HepG2 (cell line): ENCODE measurements around the gene GALNT1. TPM values are rescaled to one million over a fixed set of nuclear protein-coding genes. Genes with fewer than 3 reads are reported as not detected.

ENCODE experiments used
- AHR ChIP-seq: IDR thresholded peaks from 2 replicates; pipeline ENCODE4 v1.6.1; 2018; ENCODE audit warnings: missing genetic modification reagents, missing compliant biosample characterization
- ELK4 ChIP-seq: sonication (generic); formaldehyde crosslinking; IDR thresholded peaks from 2 replicates; pipeline ENCODE4 v1.9.0; 2021; ENCODE audit warnings: missing genetic modification reagents, borderline replicate concordance
- EZH2 ChIP-seq: conservative IDR thresholded peaks from 2 replicates; pipeline ENCODE4 v1.6.1; 2012; ENCODE audit warnings: mild to moderate bottlenecking, low read depth, low read length, moderate library complexity
- FOSL2 ChIP-seq: sonication (generic); formaldehyde crosslinking; IDR thresholded peaks from 2 replicates; pipeline ENCODE4 v1.4.0; 2020; ENCODE audit warnings: missing genetic modification reagents
- FOXK2 ChIP-seq: fragments of 450-650 bp; IDR thresholded peaks from 2 replicates; pipeline ENCODE4 v1.6.1; 2016
- HMGXB3 ChIP-seq: sonication (generic); formaldehyde crosslinking; IDR thresholded peaks from 2 replicates; pipeline ENCODE4 v1.4.0; 2020; ENCODE audit warnings: missing genetic modification reagents, borderline replicate concordance
- HNRNPUL1 ChIP-seq: fragments of 200-400 bp; formaldehyde crosslinking; IDR thresholded peaks from 2 replicates; pipeline ENCODE4 v1.6.1; 2017; ENCODE audit warnings: low read depth, mild to moderate bottlenecking, low read length, moderate library complexity
- MTF2 ChIP-seq: sonication (generic); formaldehyde crosslinking; IDR thresholded peaks from 2 replicates; pipeline ENCODE4 v1.5.0; 2020; ENCODE audit warnings: missing genetic modification reagents, borderline replicate concordance
- NCOA1 ChIP-seq: sonication (generic); formaldehyde crosslinking; IDR thresholded peaks from 2 replicates; pipeline ENCODE4 v1.9.0; 2021; ENCODE audit warnings: missing genetic modification reagents
- PAX8 ChIP-seq: sonication (generic); formaldehyde crosslinking; IDR thresholded peaks from 2 replicates; pipeline ENCODE4 v1.8.0; 2022; ENCODE audit warnings: mild to moderate bottlenecking, missing genetic modification reagents, borderline replicate concordance
- PPARG ChIP-seq: conservative IDR thresholded peaks from 2 replicates; pipeline ENCODE4 v1.6.1; 2016; ENCODE audit warnings: missing biosample characterization, missing genetic modification reagents
- SOX13 ChIP-seq, 3 experiments: fragments of 450-650 bp in 1 of 3; sonication (generic) in 1 of 3; formaldehyde crosslinking in 1 of 3; IDR thresholded peaks in 2 of 3; conservative IDR thresholded peaks in 1 of 3; 2 replicates each; pipeline versions ENCODE4 v1.5.0 to v1.6.1; 2016 to 2020; ENCODE audit warnings: antibody characterized with exemption in 1 of 3, mild to moderate bottlenecking in 1 of 3, missing compliant biosample characterization in 1 of 3, missing genetic modification reagents in 1 of 3, moderate library complexity in 1 of 3
- ZNF441 ChIP-seq: sonication (generic); formaldehyde crosslinking; IDR thresholded peaks from 2 replicates; pipeline ENCODE4 v1.7.0; 2021; ENCODE audit warnings: missing genetic modification reagents, borderline replicate concordance
- ZNF556 ChIP-seq: sonication (generic); formaldehyde crosslinking; IDR thresholded peaks from 2 replicates; pipeline ENCODE4 v1.4.0; 2020; ENCODE audit warnings: mild to moderate bottlenecking, missing genetic modification reagents, borderline replicate concordance
- ZNF652 ChIP-seq: IDR thresholded peaks from 2 replicates; pipeline ENCODE4 v1.6.1; 2016; ENCODE audit warnings: low read depth, borderline replicate concordance
- ZNF687 ChIP-seq: sonication (generic); formaldehyde crosslinking; IDR thresholded peaks from 2 replicates; pipeline ENCODE4 v1.5.1; 2020; ENCODE audit warnings: mild to moderate bottlenecking, missing genetic modification reagents, moderate library complexity
- ZNF703 ChIP-seq: sonication (generic); formaldehyde crosslinking; IDR thresholded peaks from 2 replicates; pipeline ENCODE4 v1.5.1; 2020; ENCODE audit warnings: missing genetic modification reagents, mild to moderate bottlenecking, moderate library complexity, borderline replicate concordance
- ZNF768 ChIP-seq: sonication (generic); formaldehyde crosslinking; IDR thresholded peaks from 2 replicates; pipeline ENCODE4 v1.4.0; 2020; ENCODE audit warnings: missing genetic modification reagents
- ZNF878 ChIP-seq: sonication (generic); formaldehyde crosslinking; IDR thresholded peaks from 2 replicates; pipeline ENCODE4 v1.8.1; 2023; ENCODE audit warnings: mild to moderate bottlenecking, missing genetic modification reagents, moderate library complexity
- ZSCAN20 ChIP-seq: sonication (generic); formaldehyde crosslinking; IDR thresholded peaks from 2 replicates; pipeline ENCODE4 v1.4.0; 2020; ENCODE audit warnings: missing genetic modification reagents, mild to moderate bottlenecking, borderline replicate concordance
- polyA plus RNA-seq, 8 experiments: library from polyadenylated mRNA; depleted of rRNA in 3 of 8; stranded (reverse) in 7 of 8; unstranded in 1 of 8; fragments of >200 nt; fragmentation: Illumina TruSeq in 4 of 8; extraction: Trizol in 4 of 8; gene quantifications; 2 replicates each; pipeline versions ENCODE4 v1.2.1 to v1.2.3, GENCODE V29; 2011 to 2016; ENCODE audit warnings: low read depth in 4 of 8, missing spikeins in 1 of 8, mixed read lengths in 1 of 8; ENCODE audit not compliant: insufficient read depth in 1 of 8
- total RNA-seq, 5 experiments: library from RNA; depleted of rRNA; stranded (reverse); fragments of >200 nt; fragmentation: Illumina TruSeq; extraction: Trizol; gene quantifications; 2 replicates each; pipeline ENCODE4 v1.2.3, GENCODE V29; 2016; ENCODE audit warnings: low read depth in 1 of 5

Gene GALNT1
- total and polyA plus RNA-seq, 2 of the 13 experiments (the other 11 are each of a cell fraction or from before 2014, with no cell fraction given), result 41.1 to 100 TPM

DNA sequence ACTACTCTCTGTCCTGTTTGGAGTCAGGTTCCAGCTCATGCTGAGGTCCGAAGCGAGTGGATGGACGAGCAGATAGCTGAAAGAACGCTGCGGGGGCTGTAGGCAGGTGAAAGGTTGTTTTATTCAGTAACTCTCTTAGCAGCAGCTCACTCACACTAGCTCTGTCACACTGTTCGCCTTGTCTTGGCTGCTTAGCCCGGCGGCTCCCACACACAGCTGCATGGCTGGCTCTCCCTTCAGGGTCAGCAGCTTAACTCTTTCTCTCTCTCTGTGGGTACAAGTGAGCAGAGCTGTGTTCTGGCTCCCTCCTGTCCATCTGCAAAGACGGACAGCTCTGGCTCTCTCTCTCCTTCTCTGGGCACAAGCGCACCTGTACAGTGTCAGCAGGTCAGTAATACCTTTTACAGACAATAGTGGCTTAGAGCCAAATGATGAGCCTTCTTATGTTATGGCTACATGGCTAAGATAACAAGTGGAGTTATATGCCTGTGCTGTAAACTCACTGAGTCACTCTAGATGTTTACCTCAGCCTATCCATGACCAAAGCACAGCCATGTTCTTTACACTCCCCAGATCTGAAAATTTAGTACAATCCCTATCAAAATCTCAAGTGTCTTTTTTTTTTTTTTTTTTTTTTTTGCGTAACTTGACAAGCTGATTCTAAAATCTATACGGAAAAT lies 149.3 kb downstream of the GALNT1 start (continued):
- TF ChIP-seq HMGXB3 (CRISPR knock-in tag) (no peak), NCOA1 (CRISPR knock-in tag) (no peak), EZH2 (no peak), ZSCAN20 (CRISPR knock-in tag) (no peak), ZNF687 (CRISPR knock-in tag) (peak; percentile 70), PPARG (CRISPR knock-in tag) (peak; percentile 69), FOXK2 (no peak), SOX13 (IDR thresholded peaks at IDR 0.05) (no peak), SOX13 (CRISPR knock-in tag; conservative IDR thresholded peaks at IDR 0.05 in 1 of 2, IDR thresholded peaks at IDR 0.05 in 1 of 2) (peak in 1 of 2 experiments; percentile 14; a peak in 1 of 4 replicates), AHR (CRISPR knock-in tag) (no peak), ZNF441 (CRISPR knock-in tag) (0 out of 2 replicates have a peak, but pooled peaks have one; percentile 40), PAX8 (CRISPR knock-in tag) (no peak), ZNF703 (CRISPR knock-in tag) (no peak), MTF2 (CRISPR knock-in tag) (no peak), ZNF556 (CRISPR knock-in tag) (no peak), HNRNPUL1 (no peak), ELK4 (CRISPR knock-in tag) (no peak), ZNF768 (CRISPR knock-in tag) (no peak), ZNF878 (CRISPR knock-in tag) (0 out of 2 replicates have a peak, but pooled peaks have one; percentile 22), ZNF652 (CRISPR knock-in tag) (peak; percentile 83), FOSL2 (CRISPR knock-in tag) (0 out of 2 replicates have a peak, but pooled peaks have one; percentile 18)
